Activated effector memory CD4-positive, alpha-beta T cell treated with Interleukin-2 at 50 U/mL for 16 hours (primary cell): ENCODE results near the gene AGMO.

ENCODE experiments used
- DNase-seq: peaks from one replicate; pipeline ENCODE4 v3.0.0-alpha.2; 2020

The AGMO gene

DNA sequence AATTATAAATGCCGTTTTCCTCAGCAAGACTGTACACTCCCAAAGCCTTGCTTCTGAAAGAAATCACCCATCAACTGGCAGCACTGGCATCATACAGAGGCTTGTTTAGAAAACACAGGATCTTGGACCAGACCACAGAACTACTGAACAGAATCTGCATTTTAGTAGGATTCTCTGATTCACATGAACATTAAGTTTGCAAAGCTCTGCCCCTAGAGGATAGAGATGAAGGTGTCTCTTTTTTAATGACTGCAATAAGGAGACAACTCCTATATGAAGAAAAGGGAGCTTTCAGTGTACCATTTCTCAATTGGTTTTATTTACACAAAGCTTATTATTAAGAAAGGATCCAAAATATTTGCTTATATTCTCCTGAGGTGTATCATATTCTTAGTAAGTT is 172.7 kb downstream of the AGMO start:
- DNase-seq = no peak

DNA sequence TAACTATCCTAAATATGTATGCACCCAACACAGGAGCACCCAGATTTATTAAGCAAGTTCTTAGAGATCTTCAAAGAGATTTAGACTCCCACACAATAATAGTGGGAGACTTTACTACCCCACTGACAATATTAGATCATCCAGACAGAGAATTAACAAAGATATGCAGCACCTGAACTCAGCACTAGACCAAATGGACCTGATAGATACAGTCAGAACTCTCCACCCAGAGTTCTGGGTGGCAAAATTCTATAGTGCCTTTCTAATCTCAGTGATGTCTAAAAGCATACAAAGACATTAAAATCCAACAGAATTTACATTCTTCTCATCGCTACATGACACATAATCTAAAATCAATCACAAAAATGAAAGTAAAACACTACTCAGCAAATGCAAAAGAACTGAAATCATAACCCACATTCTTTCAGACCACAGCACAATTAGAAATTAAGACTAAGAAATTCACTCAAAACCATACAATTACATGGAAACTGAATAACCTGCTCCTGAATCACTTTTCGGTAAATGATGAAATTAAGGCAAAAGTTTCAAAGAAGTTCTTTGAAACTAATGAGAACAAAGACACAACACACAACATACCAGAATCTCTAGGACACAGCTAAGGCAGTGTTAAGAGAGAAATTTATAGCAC is 183.2 kb downstream of the AGMO start:
- no peak for DNase-seq

DNA sequence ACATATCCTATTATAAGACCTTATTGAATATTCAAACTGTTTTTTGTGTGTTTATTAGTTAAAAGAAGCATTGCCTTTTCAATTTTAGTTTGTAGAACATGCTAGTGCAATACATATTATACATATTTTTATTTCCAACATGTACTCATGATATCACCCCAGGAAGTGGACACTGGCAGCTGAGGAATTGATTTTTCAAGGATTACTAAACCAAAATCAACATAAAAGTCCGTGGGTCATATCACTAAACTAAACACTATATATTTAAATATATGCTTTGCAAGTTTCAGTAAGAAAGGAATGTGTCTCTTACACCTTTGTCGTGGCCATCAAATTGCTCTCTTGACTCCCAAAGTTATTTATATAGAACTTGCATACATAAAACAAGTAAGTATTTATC is 185.2 kb downstream of the AGMO start:
- no peak for DNase-seq

- DNase-seq = no peak
These were observed 191.4 kb downstream of the AGMO start for GRCh38 chr7:15370441-15370840.

DNA sequence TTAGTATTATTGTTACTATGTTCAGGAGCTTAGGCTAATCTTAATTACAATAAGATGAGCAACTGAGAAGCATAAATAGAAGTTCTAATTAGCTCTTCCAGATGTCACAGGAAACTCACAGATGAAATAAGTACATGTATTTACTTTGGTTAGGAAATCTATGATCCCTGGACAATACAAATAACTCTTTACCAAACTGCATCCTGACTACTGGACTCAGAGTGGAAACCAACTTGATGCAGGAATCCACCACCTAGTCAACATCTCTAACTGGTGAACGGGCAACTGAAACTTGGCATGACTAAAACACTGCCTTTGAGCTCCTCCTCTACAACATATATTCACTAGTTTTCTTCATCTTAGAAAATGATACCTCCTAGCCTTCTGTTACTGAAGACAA is 193.2 kb downstream of the AGMO start:
- no peak for DNase-seq

GRCh38 chr7:15367897-15368296 is 193.9 kb downstream of the AGMO start:
- no peak for DNase-seq

- no peak for DNase-seq
These were observed 203.7 kb downstream of the AGMO start for GRCh38 chr7:15358112-15358511.

- no peak for DNase-seq
These were observed 209.2 kb downstream of the AGMO start for GRCh38 chr7:15352421-15353206.

- no peak for DNase-seq
These were observed 216.6 kb downstream of the AGMO start for GRCh38 chr7:15345216-15345615.

DNA sequence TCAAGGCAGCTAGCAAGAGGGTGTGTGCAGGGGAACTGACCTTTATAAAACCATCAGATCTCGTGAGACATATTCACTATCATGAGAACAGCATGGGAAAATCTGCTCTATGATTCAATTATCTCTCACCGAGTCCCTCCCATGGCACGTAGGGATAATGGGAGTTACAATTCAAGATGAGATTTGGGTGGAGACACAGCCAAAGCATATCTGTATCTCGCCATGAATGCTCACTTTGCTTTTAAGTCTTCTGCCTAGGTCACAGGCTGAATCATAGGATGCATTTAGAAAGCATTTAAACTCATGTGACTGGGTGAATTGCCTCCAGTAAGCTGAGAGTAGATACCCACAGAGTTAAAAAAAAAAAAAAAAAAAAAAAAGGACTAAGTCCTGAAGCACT is 220.0 kb downstream of the AGMO start:
- no peak for DNase-seq

GRCh38 chr7:15336146-15336545 is 225.7 kb downstream of the AGMO start:
- no peak for DNase-seq

- DNase-seq = no peak
These were observed 226.4 kb downstream of the AGMO start for GRCh38 chr7:15335390-15335789.

- no peak for DNase-seq
These were observed 227.1 kb downstream of the AGMO start for GRCh38 chr7:15334536-15335263.

DNA sequence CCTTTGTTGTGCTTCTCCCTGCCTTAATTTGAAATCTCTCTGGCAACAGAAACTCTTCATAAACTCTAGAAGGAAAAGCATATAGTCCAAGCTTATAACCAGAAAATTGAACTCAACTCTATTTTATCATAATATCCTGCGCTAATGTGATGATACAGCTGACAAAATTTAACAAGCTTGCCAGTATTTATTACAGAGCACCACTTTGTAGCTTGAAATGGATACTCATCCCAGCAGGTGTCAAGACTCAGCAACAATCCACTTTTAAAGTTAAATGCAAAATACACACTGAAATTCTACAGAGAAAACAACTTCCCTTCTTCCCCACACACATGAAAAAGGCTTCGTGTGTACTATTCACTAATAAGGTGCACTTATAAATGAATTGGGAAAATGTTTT is 228.9 kb downstream of the AGMO start:
- no peak for DNase-seq

DNA sequence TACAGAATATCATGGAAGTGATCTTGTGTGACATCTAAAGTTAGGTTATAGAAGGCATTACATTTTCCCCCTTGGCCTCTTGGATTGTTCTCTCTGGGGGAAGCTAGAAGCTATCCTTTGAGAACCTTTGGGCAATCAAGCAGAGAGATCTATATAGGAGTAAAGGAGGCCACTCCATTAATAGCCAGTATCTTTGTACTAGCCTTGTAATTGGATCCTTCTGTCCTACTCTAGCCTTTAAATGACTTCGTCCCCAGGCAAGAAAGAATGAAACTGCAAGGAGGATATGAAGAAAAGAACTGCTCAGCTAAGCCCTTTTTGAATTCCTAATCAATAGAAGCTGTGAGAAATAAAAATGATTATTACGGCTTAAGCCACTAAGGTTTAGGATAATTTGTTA is 230.9 kb downstream of the AGMO start:
- no peak for DNase-seq

DNA sequence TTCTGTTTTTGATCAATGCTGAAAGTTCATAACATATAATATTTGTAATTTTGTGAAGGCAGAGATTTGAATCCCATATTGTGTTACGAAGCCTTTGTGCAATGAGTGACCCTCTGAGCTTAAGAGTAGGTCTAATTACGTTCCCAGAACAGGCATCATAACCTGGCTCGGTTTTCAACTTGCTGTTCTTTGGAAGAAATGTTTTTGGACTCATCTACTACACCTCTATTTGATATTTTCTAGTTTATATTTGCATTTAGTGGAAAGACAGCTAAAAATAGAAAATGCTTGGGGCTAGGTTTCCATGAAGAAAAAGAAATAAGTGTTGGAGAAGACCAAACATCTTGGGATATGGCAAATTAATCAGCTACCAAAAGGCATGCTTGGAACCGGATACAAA is 234.8 kb downstream of the AGMO start:
- DNase-seq = no peak

GRCh38 chr7:15326044-15326644 is 235.7 kb downstream of the AGMO start:
- no peak for DNase-seq

GRCh38 chr7:15323550-15323949 is 238.3 kb downstream of the AGMO start:
- DNase-seq = no peak

DNA sequence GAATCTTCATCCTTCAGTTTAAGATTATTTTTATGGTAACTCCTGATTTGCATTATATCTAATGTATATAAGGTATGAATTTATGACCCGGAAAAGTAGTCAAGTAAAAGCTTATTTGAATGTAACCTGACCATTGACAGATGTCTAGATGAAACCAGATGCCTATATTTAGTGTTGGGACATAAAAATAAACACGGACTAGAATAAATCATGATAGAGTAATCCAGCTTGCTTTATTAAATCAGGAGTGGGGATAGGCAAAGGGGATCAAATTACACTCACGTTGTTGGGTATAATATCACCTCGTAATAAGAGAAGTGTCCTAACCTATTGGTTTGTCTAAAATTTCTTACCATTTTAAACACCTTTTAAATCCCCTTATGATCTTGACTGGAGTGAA is 244.6 kb downstream of the AGMO start:
- DNase-seq = no peak

- no peak for DNase-seq
These were observed 246.1 kb downstream of the AGMO start for GRCh38 chr7:15315678-15316077.

GRCh38 chr7:15314922-15315321 is 246.9 kb downstream of the AGMO start:
- no peak for DNase-seq

DNA sequence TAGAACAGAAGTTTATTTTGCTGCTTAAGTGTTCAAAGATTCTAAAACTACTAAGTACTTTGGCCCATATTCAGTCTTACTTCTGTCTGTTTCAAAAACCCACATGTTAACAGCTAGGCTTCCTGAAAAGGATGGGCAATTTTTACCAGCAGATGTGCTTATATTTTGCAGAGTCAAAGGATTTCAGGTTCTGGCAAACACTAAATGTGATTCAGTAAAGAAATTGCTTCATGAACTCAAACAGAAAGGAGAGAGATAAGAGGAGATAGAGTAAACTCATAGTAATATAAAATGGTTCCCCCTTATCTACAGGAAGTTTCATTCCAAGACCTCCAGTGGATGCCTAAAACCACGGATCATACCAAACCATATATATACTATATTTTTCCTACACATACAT is 248.5 kb downstream of the AGMO start:
- DNase-seq = no peak

DNA sequence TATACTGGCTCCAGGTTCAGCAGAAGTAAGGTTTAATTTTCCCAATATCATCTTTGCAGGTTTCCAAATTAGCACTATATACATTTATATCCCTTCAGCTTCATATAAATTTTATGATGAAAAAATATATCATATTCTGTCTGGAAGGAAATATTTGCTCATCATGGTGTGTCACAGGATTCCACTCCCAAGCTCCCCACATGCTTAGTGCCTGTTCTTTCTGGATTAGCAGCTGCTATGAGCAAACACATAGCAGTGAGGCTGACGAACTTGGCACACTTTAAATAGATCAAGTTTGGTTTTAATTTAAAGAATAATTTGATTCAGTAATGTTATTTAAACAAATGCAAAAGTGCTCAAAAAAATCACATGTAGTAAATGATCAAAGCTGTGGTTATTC is 251.9 kb downstream of the AGMO start:
- DNase-seq = no peak

DNA sequence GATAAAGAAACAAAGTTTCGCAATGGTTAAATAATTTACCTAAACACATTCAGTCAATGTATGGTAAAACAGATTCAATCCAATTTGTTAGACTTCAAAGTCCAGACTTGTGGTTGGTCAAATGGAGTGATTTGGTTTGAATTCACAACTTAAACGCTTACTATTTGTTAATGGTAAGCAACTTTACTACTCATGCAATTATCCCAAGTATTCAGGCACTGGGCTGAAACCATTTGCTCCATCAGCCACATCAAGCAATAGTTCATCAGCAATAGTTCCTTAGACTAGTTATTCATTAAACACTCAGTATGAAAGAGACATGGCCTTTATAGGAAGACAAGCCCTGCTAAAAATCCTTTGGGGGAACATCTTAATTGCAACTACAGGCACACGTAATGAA is 253.0 kb downstream of the AGMO start:
- no peak for DNase-seq
